DND-41 (cell line): ENCODE measurements around the gene SPATA18.

Source experiments
- ATAC-seq: fragments of 200-7000 bp; cut with Tn5 transposase; 3 replicates; pipeline ENCODE4 v1.9.1; 2021; ENCODE audit warnings: low read depth; ENCODE audit not compliant: insufficient read depth
- DNase-seq: peaks from one replicate; pipeline ENCODE4 v3.0.0-alpha.2; 2020
- H2AFZ ChIP-seq: 2 replicates; pipeline ENCODE4 v1.6.0; 2012; ENCODE audit warnings: low read depth, low read length
- H3K27ac ChIP-seq: 2 replicates; pipeline ENCODE4 v1.5.1; 2012; ENCODE audit warnings: low read length, inconsistent platforms
- H3K27me3 ChIP-seq: fragments of 200-600 bp; sonication (generic); 2 replicates; pipeline ENCODE4 v1.6.0; 2012; ENCODE audit warnings: low read length, mild to moderate bottlenecking, inconsistent platforms; ENCODE audit not compliant: insufficient read depth, poor library complexity
- H3K36me3 ChIP-seq: 2 replicates; pipeline ENCODE4 v1.5.1; 2012; ENCODE audit warnings: low read length, inconsistent platforms; ENCODE audit not compliant: insufficient read depth
- H3K4me1 ChIP-seq: 2 replicates; pipeline ENCODE4 v1.5.1; 2012; ENCODE audit warnings: mild to moderate bottlenecking, low read length; ENCODE audit not compliant: insufficient read depth
- H3K4me2 ChIP-seq: 2 replicates; pipeline ENCODE4 v1.6.0; 2012; ENCODE audit warnings: mild to moderate bottlenecking, moderate library complexity, low read length, inconsistent platforms; ENCODE audit not compliant: insufficient read depth
- H3K4me3 ChIP-seq, 2 experiments: fragments of 200-600 bp in 1 of 2; shearing (Covaris generic) in 1 of 2; 2 replicates each; pipeline ENCODE4 v1.5.1; 2012 to 2016; ENCODE audit warnings: inconsistent platforms in 2 of 2, low read length in 2 of 2, mild to moderate bottlenecking in 2 of 2, low read depth in 1 of 2, moderate library complexity in 1 of 2
- H3K79me2 ChIP-seq: 2 replicates; pipeline ENCODE4 v1.6.0; 2012; ENCODE audit warnings: low read length, inconsistent platforms; ENCODE audit not compliant: insufficient read depth
- H3K9ac ChIP-seq: 2 replicates; pipeline ENCODE4 v1.6.0; 2012; ENCODE audit warnings: low read depth, mild to moderate bottlenecking, inconsistent platforms, low read length, moderate library complexity
- H3K9me3 ChIP-seq: 2 replicates; pipeline ENCODE4 v1.5.1; 2012; ENCODE audit warnings: low read length, moderate library complexity, mild to moderate bottlenecking, inconsistent platforms; ENCODE audit not compliant: insufficient read depth, severe bottlenecking
- H4K20me1 ChIP-seq: 2 replicates; pipeline ENCODE4 v1.6.0; 2012; ENCODE audit warnings: low read length; ENCODE audit not compliant: insufficient read depth
- EZH2 ChIP-seq: IDR thresholded peaks from 3 replicates; pipeline ENCODE4 v1.6.1; 2012; ENCODE audit warnings: borderline replicate concordance, low read depth, mild to moderate bottlenecking, moderate library complexity, low read length, inconsistent platforms; ENCODE audit not compliant: severe bottlenecking
- TF ChIP-seq, protein P1 (sequence below): IDR thresholded peaks from 2 replicates; pipeline ENCODE4 v1.5.1; 2012; ENCODE audit warnings: borderline replicate concordance, low read length, moderate library complexity, mild to moderate bottlenecking; ENCODE audit not compliant: poor library complexity, severe bottlenecking; ENCODE audit errors: extremely low read depth

SPATA18 gene

DNA sequence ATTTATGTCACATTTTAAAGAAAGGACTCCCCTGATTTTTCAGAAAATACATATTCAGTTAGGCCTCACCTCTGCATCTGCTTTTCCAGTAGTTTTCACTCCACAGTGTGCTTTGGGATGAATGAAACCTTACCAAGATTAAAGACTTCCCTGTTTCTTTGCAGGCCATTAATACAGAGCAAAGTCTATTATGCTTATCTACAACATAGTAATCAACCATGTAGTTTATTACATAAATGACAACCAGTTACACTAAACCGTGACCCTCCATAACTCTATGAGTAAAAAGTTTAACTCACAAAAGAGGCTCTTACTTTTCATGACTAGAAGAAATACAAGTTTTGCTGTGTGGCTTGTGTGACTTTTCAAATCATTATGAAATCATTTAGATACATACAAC, 33.3 kb upstream of the SPATA18 start:
- Histone ChIP-seq H3K4me1 (no peaks in the 10 kb centered on the region), H3K9me3 (no peaks in the 10 kb centered on the region), H4K20me1 (no peaks in the 10 kb centered on the region), H2AFZ (no peak overlapping the region), H3K27ac (no peak overlapping the region), H3K36me3 (peaks cover 2% of the 10 kb centered on the region; the same call in 1 of the 2 replicates), H3K4me3 (no peak overlapping the region), H3K27me3 (no peaks in the 10 kb centered on the region), H3K4me2 (no peak overlapping the region), H3K79me2 (no peaks in the 10 kb centered on the region), H3K9ac (no peak overlapping the region)
- DNase-seq, result no peak
- TF ChIP-seq, protein P1, sequence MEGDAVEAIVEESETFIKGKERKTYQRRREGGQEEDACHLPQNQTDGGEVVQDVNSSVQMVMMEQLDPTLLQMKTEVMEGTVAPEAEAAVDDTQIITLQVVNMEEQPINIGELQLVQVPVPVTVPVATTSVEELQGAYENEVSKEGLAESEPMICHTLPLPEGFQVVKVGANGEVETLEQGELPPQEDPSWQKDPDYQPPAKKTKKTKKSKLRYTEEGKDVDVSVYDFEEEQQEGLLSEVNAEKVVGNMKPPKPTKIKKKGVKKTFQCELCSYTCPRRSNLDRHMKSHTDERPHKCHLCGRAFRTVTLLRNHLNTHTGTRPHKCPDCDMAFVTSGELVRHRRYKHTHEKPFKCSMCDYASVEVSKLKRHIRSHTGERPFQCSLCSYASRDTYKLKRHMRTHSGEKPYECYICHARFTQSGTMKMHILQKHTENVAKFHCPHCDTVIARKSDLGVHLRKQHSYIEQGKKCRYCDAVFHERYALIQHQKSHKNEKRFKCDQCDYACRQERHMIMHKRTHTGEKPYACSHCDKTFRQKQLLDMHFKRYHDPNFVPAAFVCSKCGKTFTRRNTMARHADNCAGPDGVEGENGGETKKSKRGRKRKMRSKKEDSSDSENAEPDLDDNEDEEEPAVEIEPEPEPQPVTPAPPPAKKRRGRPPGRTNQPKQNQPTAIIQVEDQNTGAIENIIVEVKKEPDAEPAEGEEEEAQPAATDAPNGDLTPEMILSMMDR, result no peak
- TF ChIP-seq EZH2, result no peak
- ATAC-seq, result no peak

- TF ChIP-seq EZH2, result no peak
- TF ChIP-seq, protein P1, result no peak
- no peak within 1 kb of the TSS for H3K27ac ChIP-seq
- H3K9ac ChIP-seq, result no peak within 1 kb of the TSS
- H3K79me2 ChIP-seq, result no peaks in the 10 kb centered on the region
- ATAC-seq, result no peak
- H3K4me1 ChIP-seq, result no peaks in the 10 kb centered on the region
- no peak within 1 kb of the TSS for H3K4me3 ChIP-seq
- H3K36me3 ChIP-seq, result peaks cover 5% of the 10 kb centered on the region; the same call in 1 of the 2 replicates
- no peaks in the 10 kb centered on the region for H3K9me3 ChIP-seq
- no peaks in the 10 kb centered on the region for H4K20me1 ChIP-seq
- H2AFZ ChIP-seq, result no peak within 1 kb of the TSS
- H3K4me2 ChIP-seq, result no peak within 1 kb of the TSS
- no peak for DNase-seq
- no peaks in the 10 kb centered on the region for H3K27me3 ChIP-seq
These were observed 31.0 kb upstream of the SPATA18 start, which contains the start of gene LRRC66 for GRCh38 chr4:52019936-52020657. Gene LRRC66 (minus strand): TSS chr4:52020363. CDS start chr4:52017613, 2,750 bp downstream.

GRCh38 chr4:52028970-52029369, 22.1 kb upstream of the SPATA18 start:
- no peak for TF ChIP-seq EZH2
- TF ChIP-seq, protein P1, result no peak
- Histone ChIP-seq H3K9me3 (no peaks in the 10 kb centered on the region), H2AFZ (no peak overlapping the region), H3K36me3 (peaks cover 10% of the 10 kb centered on the region; the same call in 1 of the 2 replicates), H3K27me3 (no peaks in the 10 kb centered on the region), H3K4me3 (no peak overlapping the region), H3K4me2 (no peak overlapping the region), H3K27ac (no peak overlapping the region), H3K4me1 (no peaks in the 10 kb centered on the region), H4K20me1 (no peaks in the 10 kb centered on the region), H3K79me2 (no peaks in the 10 kb centered on the region), H3K9ac (no peak overlapping the region)
- DNase-seq (no peak), ATAC-seq (no peak)
